GM19238 (cell line): ENCODE measurements around the gene PPP2R5A.

Experiments
- DNase-seq: peaks from one replicate; pipeline ENCODE4 v3.0.0; 2011; ENCODE audit warnings: low spot score; ENCODE audit not compliant: insufficient read length

The PPP2R5A gene

DNA sequence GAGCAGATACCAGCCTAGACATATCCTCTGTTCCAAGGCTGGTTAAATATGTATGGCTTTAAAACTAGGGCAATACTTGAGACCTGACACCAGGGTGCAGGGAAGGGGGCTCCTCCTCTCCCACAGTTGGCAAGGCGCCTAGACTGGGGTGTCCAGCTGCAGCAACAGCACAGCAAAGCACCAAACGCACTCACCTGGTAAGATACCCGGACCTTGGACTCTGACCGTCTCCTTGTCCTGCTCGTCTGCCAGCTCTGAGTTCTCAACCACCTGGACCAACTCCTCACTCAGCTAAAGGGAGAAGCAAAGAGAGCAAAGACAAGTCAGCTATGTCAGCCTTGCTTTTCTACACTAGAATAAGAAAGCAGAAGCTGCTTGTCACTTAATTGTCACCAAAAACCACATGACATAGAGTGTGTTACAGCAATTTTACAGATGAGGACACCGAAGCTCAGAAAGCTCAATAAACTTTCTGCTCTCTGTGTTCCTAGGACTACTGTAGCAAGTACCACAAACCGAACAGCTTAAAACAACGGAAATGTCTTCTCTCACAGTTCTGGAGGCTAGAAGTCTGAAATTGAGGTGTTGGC, 125.1 kb downstream of the PPP2R5A start:
- DNase-seq: no peak
